Measurements from ENCODE around the gene VASP.
A peak's percentile ranks its signal among the peaks of the same experiment; 100 is the strongest.

Gene VASP

GRCh38 chr19:45485305-45486077 is 21.8 kb upstream of the VASP start:
- H3K9me3 ChIP-seq (ENCODE audit: insufficient read depth, low read length), result no peaks in the 10 kb centered on the region
- H4K20me1 ChIP-seq (ENCODE audit: insufficient read depth, low read length), result no peaks in the 10 kb centered on the region
- H3K4me2 ChIP-seq (ENCODE audit: low read length), result peak overlapping the region; percentile 84
- H3K4me3 ChIP-seq (ENCODE audit: low read length), result peak overlapping the region; percentile 81
- no peaks in the 10 kb centered on the region for H3K36me3 ChIP-seq (replicated peaks; ENCODE audit: low read depth, low read length)
- TF ChIP-seq CTCF (IDR thresholded peaks at IDR 0.05; ENCODE audit: low read depth, low read length) (peak; percentile 69), EZH2phosphoT487 (IDR thresholded peaks at IDR 0.05; ENCODE audit: low read depth) (no peak)
- peak overlapping the region; percentile 85 for H2AFZ ChIP-seq (ENCODE audit: low read depth, low read length)
- H3K9ac ChIP-seq (ENCODE audit: low read length), result peak overlapping the region; percentile 78
- no peaks in the 10 kb centered on the region for H3K27me3 ChIP-seq (ENCODE audit: low read depth, low read length)
- no peaks in the 10 kb centered on the region for H3K79me2 ChIP-seq (ENCODE audit: low read length)
- peaks cover 7% of the 10 kb centered on the region for H3K4me1 ChIP-seq (ENCODE audit: low read length)
- H3K27ac ChIP-seq (ENCODE audit: low read length), result peak overlapping the region; percentile 50

GRCh38 chr19:45488708-45489107 is 18.6 kb upstream of the VASP start:
- no peak overlapping the region for H3K27ac ChIP-seq (ENCODE audit: low read length)
- H3K9ac ChIP-seq (ENCODE audit: low read length), result no peak overlapping the region
- H2AFZ ChIP-seq (ENCODE audit: low read depth, low read length), result no peak overlapping the region
- no peaks in the 10 kb centered on the region for H3K79me2 ChIP-seq (ENCODE audit: low read length)
- no peaks in the 10 kb centered on the region for H4K20me1 ChIP-seq (ENCODE audit: insufficient read depth, low read length)
- no peaks in the 10 kb centered on the region for H3K27me3 ChIP-seq (ENCODE audit: low read depth, low read length)
- no peak overlapping the region for H3K4me3 ChIP-seq (ENCODE audit: low read length)
- TF ChIP-seq CTCF (IDR thresholded peaks at IDR 0.05; ENCODE audit: low read depth, low read length) (no peak), EZH2phosphoT487 (IDR thresholded peaks at IDR 0.05; ENCODE audit: low read depth) (no peak)
- H3K4me1 ChIP-seq (ENCODE audit: low read length), result peaks cover 7% of the 10 kb centered on the region
- H3K4me2 ChIP-seq (ENCODE audit: low read length), result no peak overlapping the region
- H3K9me3 ChIP-seq (ENCODE audit: insufficient read depth, low read length), result no peaks in the 10 kb centered on the region
- H3K36me3 ChIP-seq (replicated peaks; ENCODE audit: low read depth, low read length), result no peaks in the 10 kb centered on the region

GRCh38 chr19:45489216-45489855 is 17.9 kb upstream of the VASP start:
- TF ChIP-seq CTCF (IDR thresholded peaks at IDR 0.05; ENCODE audit: low read depth, low read length) (no peak), EZH2phosphoT487 (IDR thresholded peaks at IDR 0.05; ENCODE audit: low read depth) (no peak)
- Histone ChIP-seq H3K27ac (ENCODE audit: low read length) (no peak overlapping the region), H2AFZ (ENCODE audit: low read depth, low read length) (no peak overlapping the region), H3K4me3 (ENCODE audit: low read length) (no peak overlapping the region), H3K36me3 (replicated peaks; ENCODE audit: low read depth, low read length) (peaks cover 3% of the 10 kb centered on the region), H4K20me1 (ENCODE audit: insufficient read depth, low read length) (no peaks in the 10 kb centered on the region), H3K79me2 (ENCODE audit: low read length) (no peaks in the 10 kb centered on the region), H3K9me3 (ENCODE audit: insufficient read depth, low read length) (no peaks in the 10 kb centered on the region), H3K9ac (ENCODE audit: low read length) (no peak overlapping the region), H3K4me2 (ENCODE audit: low read length) (no peak overlapping the region), H3K4me1 (ENCODE audit: low read length) (peaks cover 7% of the 10 kb centered on the region), H3K27me3 (ENCODE audit: low read depth, low read length) (no peaks in the 10 kb centered on the region)

DNA sequence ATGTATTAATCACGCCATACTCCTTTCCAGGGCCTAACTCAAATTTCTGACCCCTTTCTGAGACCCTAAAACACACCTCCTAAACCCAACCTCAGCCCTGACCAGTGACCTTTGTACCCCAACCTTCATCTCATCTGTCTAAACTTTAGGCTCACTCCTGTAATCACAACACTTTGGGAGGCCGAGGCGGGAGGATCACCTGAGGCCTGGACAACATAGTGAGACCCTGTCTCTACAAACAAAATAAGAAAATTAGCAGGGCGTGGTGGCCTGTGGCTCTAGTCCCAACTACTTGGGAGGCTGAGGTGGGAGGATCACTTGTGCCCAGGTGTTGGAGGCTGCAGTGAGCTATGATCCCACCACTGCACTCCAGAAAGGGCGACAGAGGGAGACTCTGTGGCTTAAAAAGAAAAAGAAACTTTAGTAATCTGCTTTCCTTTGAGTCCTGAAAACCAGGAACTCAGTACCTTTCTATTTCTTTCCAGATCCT is 15.1 kb upstream of the VASP start:
- peaks cover 3% of the 10 kb centered on the region for H3K36me3 ChIP-seq (replicated peaks; ENCODE audit: low read depth, low read length)
- no peak overlapping the region for H3K4me3 ChIP-seq (ENCODE audit: low read length)
- 0 out of 2 replicates have a peak, but pooled peaks cover 14% of the 10 kb centered on the region for H3K27me3 ChIP-seq (ENCODE audit: low read depth, low read length)
- no peaks in the 10 kb centered on the region; the same call in 1 of the 2 replicates for H4K20me1 ChIP-seq (ENCODE audit: insufficient read depth, low read length)
- H3K9ac ChIP-seq (ENCODE audit: low read length), result no peak overlapping the region
- TF ChIP-seq EZH2phosphoT487 (IDR thresholded peaks at IDR 0.05; ENCODE audit: low read depth), result no peak
- TF ChIP-seq CTCF (IDR thresholded peaks at IDR 0.05; ENCODE audit: low read depth, low read length), result no peak
- H3K4me2 ChIP-seq (ENCODE audit: low read length), result no peak overlapping the region
- H3K27ac ChIP-seq (ENCODE audit: low read length), result no peak overlapping the region
- no peak overlapping the region for H2AFZ ChIP-seq (ENCODE audit: low read depth, low read length)
- H3K9me3 ChIP-seq (ENCODE audit: insufficient read depth, low read length), result no peaks in the 10 kb centered on the region
- H3K4me1 ChIP-seq (ENCODE audit: low read length), result peaks cover 4% of the 10 kb centered on the region
- H3K79me2 ChIP-seq (ENCODE audit: low read length), result no peaks in the 10 kb centered on the region

Data from OCI-LY3 (cell line).